Measurements from ENCODE around the gene AIF1L.
"Not testable (repeated sequence)": the region's sequence is repeated elsewhere in the genome, so short reads cannot be mapped to it uniquely, and the experiment has no call there.

AIF1L gene

DNA sequence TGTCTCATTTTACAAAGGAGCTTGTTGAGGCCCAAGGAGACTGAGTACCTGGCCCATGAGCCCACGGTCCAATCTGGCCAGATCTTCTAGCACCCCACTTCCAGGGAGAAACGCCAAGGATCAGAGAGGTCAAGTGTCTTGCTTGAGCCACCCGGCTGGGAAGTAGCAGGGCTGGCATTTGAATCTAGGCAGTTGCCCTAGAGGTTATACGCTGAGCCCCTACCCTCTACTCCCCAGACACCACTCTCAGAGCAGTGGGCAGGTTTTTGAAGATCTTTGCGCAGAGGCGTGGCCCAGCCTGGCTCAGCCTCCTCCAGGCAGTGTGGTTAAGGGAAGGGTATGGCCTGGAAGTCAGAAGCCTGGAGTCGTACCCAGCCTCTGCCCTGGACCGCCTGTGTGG, 23.3 kb downstream of the AIF1L start:
- no peak for DNase-seq (ENCODE audit: low read depth, low spot score)

- DNase-seq (ENCODE audit: low read depth, low spot score): no peak
Observed at GRCh38 chr9:131120620-131121228, 24.4 kb downstream of the AIF1L start.

- DNase-seq (ENCODE audit: low read depth, low spot score): no peak
Observed at GRCh38 chr9:131121346-131121745, 25.0 kb downstream of the AIF1L start.

DNA sequence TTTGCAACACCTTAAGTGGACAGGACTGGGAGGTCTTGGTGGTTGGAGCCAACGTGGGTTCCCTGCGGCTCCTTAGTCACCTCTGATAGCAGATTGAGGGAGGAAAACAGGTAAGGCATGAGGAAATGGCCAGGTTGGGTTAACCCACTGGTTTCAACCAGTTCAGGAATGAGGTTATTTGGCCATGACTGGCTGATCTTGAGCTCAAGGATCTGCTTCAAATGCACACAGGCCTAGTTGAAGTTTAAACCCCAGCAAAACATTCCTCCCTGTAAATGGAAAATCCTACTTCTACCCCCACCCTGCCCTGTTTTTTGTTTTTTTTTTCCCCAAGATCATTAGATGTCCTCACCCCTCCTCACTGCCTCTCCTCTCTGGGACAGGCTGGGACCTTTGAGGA, 25.8 kb downstream of the AIF1L start:
- no peak for DNase-seq (ENCODE audit: low read depth, low spot score)

DNA sequence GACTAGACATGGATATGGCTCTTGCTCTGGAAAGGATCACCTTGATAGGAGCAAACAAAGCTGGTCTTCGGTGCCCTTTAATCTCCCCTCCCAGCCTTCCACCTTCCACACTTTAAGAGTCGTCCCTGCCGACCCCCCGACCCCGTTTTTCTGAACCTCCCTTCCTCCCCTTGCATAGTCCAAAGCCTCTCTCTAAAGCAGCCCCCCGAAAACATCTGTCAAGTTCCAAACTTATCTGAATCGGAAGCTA, 28.6 kb downstream of the AIF1L start:
- no peak for DNase-seq (ENCODE audit: low read depth, low spot score)

GRCh38 chr9:131125288-131126058, 29.1 kb downstream of the AIF1L start, which contains the start of gene NUP214:
Gene NUP214 (plus strand): TSS chr9:131125586. CDS start chr9:131125705, 119 bp downstream.
- peak; percentile 99 for DNase-seq (ENCODE audit: low read depth, low spot score)

- no peak for DNase-seq (ENCODE audit: low read depth, low spot score)
Observed at GRCh38 chr9:131126059-131126426, 29.7 kb downstream of the AIF1L start.

DNA sequence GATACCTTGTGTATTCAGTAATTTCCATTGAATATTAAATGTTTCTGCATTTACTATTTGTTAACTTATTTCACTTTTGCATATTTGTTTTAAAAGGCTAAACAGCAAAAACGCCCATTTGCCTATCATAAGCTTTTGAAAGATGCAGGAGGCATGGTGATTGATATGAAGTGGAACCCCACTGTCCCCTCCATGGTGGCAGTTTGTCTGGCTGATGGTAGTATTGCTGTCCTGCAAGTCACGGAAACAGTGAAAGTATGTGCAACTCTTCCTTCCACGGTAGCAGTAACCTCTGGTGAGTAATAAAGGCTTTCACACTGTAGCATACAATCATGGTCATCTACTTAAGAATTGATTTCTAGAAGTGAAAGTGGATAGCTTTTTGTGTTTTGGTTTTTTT, 32.9 kb downstream of the AIF1L start:
- DNase-seq (ENCODE audit: low read depth, low spot score): no peak

DNA sequence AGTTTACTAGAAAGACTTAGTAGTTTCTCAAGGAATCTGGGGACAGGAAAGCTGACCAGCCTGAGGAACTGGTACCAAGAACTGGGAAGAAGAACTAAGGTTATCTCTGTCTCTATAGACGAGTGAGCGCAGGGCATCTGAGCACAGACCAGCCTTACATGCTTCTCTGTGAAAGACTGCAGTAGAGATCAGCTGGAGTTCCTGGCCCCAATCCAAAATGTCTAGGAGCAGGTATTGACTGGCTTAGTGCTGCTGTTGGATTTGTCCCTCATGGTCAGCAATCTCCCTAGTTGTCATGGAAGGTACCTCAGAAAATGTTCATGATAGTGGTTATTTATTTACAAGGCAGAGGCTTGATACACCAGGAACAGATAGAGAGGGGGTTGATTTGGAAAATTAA, 42.3 kb downstream of the AIF1L start:
- DNase-seq (ENCODE audit: low read depth, low spot score): no peak

DNA sequence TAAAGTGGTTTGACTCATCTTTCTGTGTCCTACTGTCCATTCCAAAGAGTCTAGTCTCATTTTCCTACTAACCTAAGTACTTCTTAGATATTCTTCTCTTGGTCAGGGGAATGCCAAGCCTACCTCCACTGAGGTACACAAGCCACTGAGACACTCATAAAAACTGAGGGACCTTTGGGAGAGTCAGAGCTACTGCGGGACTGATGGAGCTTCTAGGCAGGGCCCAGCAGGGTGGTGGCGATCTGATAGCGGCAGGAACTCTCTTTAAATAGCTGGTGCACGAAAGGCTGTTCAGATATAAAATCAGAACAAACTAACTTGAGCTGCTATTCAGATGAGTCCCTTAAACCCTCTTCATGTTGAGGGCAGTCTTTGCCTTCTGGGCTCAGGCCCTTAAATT, 43.8 kb downstream of the AIF1L start:
- DNase-seq (ENCODE audit: low read depth, low spot score): no peak

GRCh38 chr9:131140550-131140949, 44.2 kb downstream of the AIF1L start:
- no peak for DNase-seq (ENCODE audit: low read depth, low spot score)

GRCh38 chr9:131142160-131142559, 45.8 kb downstream of the AIF1L start:
- no peak for DNase-seq (ENCODE audit: low read depth, low spot score)

- peak; percentile 49 for DNase-seq (ENCODE audit: low read depth, low spot score)
Observed at GRCh38 chr9:131144201-131144600, 47.9 kb downstream of the AIF1L start.

- DNase-seq (ENCODE audit: low read depth, low spot score): no peak
Observed at GRCh38 chr9:131145245-131145644, 48.9 kb downstream of the AIF1L start.

DNA sequence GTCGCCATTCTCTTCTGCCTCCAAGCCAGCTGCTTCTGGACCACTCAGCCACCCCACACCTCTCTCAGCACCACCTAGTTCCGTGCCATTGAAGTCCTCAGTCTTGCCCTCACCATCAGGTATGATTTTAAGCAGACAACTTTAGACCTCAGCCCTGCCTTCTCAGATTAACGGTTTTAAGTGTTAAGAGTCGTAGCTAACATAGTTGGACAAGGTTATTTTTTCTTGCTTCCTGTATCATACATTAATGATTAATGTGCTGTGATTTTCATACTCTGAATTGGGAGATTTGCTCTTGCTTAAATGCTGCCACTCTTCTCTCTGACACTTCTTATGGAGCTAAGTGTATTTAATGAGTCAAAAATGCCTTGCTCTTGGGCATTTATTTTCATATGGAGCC, 49.9 kb downstream of the AIF1L start:
- DNase-seq (ENCODE audit: low read depth, low spot score): no peak

DNA sequence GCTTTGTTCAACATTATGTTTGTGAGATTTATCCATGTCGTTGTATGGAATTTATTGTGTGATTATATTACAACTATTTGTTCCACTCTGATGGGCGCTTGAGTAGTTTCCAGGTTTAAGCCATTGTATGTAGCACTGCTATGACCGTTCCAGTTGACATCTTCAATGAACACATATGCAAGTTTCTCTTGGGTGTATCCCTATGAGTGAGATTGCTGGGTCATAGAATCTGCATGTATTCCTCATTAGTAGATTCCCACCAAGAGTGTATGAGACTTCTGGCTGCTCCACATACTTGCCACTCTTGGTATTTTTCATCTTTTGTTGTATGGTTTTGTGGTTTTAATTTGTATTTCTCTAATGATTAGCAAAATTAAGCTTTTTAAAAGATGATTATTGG, 51.9 kb downstream of the AIF1L start:
- no peak for DNase-seq (ENCODE audit: low read depth, low spot score)

- DNase-seq (ENCODE audit: low read depth, low spot score): peak; percentile 5
Observed at GRCh38 chr9:131148966-131149687, 52.8 kb downstream of the AIF1L start.

GRCh38 chr9:131149688-131150053, 53.3 kb downstream of the AIF1L start:
- DNase-seq (ENCODE audit: low read depth, low spot score): no peak

GRCh38 chr9:131153595-131153994, 57.3 kb downstream of the AIF1L start:
- DNase-seq (ENCODE audit: low read depth, low spot score): no peak

GRCh38 chr9:131158673-131159072, 62.3 kb downstream of the AIF1L start:
- DNase-seq (ENCODE audit: low read depth, low spot score): not testable (repeated sequence)

DNA sequence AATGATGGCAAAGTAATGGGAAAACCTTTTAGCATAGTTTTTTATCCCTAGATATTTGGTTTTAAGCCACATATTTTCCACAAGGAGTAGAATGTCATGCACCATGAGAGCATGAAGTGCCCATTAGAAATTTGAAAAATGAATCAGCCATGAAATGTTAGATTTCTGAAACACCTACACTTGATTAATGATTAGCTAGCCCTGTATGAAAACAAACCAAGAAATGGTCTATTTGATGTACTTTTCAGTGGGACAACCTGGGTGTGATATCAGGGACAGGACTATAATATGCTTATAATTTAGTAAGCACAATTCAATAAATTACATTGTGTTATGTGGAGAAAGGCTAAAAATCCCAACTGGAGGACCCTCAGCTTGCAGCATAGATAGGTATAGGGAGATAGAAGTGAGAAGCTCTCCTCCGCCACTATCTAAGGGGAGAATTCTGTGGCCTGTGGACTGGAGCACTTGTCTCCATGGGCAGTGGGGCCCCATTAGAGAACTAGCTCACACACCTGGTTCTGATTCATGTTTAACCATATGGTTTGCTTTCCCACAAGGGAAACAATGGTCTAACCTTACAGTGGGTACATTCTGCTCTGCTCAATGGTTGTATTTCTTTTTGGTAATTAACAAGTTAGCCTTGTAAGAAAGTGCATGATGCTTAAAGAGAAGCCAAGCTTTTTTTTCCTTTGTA, 64.2 kb downstream of the AIF1L start:
- DNase-seq (ENCODE audit: low read depth, low spot score): no peak

- DNase-seq (ENCODE audit: low read depth, low spot score): no peak
Observed at GRCh38 chr9:131161585-131161984, 65.3 kb downstream of the AIF1L start.

- DNase-seq (ENCODE audit: low read depth, low spot score): no peak
Observed at GRCh38 chr9:131162886-131163285, 66.6 kb downstream of the AIF1L start.

Measured in ELF-1 (cell line).